CD4-positive, alpha-beta T cell treated with Interleukin-21 for 1 hour (primary cell): Measurements from ENCODE around the gene DHCR24.

Experiments
- DNase-seq: peaks from one replicate; pipeline ENCODE4 v3.0.0-alpha.2; 2020

DHCR24 gene

GRCh38 chr1:54842963-54843362 lies 44.0 kb downstream of the DHCR24 start:
- no peak for DNase-seq

DNA sequence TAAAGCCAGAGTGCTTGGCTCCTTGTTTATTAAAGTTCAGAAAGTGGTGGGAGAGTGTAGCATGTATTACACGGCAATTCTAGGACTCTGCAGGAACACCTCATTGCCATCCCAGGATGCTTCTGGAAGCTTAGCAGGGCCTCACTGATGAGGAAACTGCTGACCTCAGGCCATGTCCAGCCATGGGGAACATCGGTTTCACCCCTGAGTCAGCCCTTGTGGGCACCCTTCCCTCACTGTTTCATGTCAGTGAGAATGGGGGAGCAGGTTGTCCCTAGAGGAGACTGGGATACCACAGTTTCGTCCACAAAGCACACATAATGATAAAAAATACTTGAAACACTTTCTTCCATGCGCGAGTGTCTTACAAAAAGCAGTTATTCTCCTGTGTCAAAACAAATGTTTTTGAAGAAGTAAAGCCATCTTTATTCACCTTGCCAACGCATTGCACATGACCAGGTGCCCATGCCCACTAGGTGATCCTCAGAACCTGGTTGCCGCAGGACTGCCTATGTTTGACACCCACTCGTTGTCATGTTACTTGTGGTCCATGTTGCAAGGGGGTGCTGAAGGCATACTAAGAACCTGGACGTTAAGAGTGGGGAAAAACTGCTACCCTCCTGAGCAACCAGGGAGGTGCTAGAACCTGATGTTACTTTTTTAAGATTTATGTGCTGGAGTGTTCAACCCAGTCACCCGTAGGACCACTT lies 44.6 kb downstream of the DHCR24 start:
- no peak for DNase-seq

- DNase-seq: no peak
Measured at GRCh38 chr1:54839824-54840223, 47.2 kb downstream of the DHCR24 start.

GRCh38 chr1:54838565-54839180 lies 48.3 kb downstream of the DHCR24 start:
- DNase-seq: no peak

- DNase-seq: no peak
Measured at GRCh38 chr1:54837002-54837853, 49.8 kb downstream of the DHCR24 start.

GRCh38 chr1:54836594-54836993 lies 50.4 kb downstream of the DHCR24 start:
- no peak for DNase-seq

- DNase-seq: no peak
Measured at GRCh38 chr1:54835970-54836369, 51.0 kb downstream of the DHCR24 start.

GRCh38 chr1:54835131-54835898 lies 51.7 kb downstream of the DHCR24 start:
- DNase-seq: no peak

GRCh38 chr1:54834007-54834541 lies 52.9 kb downstream of the DHCR24 start:
- no peak for DNase-seq

DNA sequence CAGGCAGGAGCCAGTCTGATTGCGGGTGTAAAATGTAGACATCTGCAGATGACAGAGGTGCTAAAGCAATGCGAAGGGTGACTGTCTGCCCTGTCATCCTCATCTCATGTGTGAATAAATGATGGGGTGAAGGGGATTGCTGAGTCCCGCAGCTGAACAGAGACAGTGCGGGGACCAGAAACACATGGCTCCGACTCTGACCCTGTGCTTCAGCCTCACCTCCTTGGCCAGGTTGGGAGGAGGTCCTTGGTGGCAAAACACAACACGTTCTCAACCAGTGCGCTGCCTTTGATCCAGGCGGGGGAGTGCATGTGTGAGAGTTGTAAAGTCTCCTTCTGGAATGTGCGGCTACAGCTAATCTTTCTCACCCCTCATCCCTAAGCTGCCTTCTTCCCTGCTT lies 53.9 kb downstream of the DHCR24 start:
- no peak for DNase-seq

DNA sequence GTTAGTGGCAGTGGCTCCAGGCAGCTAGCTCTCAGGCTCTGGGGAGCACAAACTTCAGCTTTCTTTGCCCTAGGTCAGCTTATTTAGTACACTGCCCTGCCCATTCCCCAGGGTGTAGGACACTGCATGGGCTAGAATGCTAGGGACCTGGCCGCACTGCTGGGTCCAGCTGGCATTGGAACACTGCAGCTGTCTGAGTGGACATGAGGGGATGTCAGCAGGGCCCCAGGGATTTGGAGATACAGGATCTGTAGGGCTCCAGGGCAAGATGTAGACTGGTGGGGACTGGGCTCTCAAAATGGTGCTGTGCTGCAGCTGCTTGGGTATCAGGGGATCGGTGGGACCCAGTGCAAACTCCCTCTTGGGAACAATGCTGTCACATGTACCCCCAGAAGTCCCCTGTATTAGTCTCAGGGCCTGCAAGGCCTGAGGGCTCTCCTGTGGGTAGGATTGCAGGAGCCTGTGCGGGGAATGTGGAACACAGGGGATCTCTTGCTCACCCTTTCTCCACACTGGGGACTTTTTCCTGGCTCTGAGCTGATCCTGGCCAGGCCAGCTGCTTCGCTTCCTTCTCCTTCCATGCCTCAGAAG lies 60.7 kb downstream of the DHCR24 start:
- no peak for DNase-seq

DNA sequence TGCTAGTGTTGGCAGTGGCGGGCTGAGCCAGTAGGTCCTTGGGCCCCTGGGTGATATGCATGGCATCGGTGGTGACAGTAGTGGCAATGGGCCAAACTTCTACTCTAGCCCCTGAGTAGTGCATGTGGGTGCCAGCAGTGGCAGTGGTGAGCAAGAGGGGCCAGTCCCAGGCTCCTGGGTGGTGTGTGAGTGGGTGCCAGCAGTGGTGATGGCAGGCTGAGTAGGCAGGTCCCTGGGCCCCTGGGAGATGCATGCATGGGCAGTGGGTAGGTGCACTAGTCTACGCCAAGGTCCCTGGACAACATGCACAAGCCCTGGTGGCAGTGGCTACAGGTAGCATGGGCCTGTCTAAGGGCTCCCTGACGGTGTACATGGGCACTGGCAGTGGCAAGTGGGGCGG lies 61.3 kb downstream of the DHCR24 start:
- DNase-seq: no peak

DNA sequence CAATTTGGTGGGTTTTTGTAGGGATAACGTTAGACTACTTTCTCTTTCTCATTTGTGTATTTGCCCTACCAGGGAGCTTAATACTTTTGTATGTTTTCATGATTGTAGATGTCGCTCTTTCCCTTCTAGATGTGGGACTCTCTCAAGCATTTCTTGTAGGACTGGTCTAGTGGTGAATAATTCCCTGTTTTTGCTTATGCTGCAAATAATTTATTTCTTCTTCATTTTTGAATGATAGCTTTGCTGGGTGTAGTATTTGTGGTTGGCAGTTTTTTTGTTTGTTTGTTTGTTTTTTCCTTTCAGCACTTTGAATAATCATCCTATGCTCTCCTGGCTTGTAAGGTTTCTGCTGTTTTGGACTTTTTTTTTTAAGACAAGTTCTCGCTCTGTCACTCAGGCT lies 63.3 kb downstream of the DHCR24 start:
- no peak for DNase-seq

DNA sequence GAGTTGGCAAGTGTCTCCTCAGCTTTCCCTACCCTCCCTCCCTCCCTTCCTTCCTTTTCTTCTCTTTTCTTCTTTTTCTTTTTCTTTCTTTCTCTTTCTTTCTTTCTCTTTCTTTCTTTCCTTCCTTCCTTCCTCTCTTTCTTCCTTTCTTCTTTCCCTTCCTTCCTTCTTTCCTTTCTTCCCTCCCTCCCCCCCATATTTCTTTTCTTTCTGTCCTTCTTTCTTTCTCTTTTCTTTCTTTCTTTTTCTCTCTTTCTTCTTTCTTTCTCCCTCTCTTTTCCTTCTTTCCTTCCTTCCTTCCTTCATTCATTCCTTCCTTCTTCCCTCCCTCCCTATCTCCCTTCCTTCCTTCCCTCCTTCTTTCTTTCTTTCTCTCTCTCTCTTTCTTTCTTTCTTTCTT lies 67.3 kb downstream of the DHCR24 start:
- DNase-seq: no peak

DNA sequence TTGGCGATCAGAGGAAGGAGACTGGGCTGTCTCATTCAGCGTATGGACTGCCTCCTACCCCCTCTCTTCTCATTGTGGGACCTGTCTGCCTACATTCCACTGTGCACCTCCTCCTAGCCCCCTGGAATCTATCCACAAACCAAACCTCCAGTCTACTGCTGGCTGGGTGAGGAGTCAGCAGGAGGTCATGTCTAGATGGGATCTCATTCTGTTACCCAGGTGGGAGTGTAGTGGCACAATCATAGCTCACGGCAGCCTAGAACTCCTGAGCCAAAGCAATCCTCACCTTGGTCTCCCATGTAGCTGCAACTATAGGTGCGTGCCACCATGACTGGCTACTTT lies 67.8 kb downstream of the DHCR24 start:
- no peak for DNase-seq

DNA sequence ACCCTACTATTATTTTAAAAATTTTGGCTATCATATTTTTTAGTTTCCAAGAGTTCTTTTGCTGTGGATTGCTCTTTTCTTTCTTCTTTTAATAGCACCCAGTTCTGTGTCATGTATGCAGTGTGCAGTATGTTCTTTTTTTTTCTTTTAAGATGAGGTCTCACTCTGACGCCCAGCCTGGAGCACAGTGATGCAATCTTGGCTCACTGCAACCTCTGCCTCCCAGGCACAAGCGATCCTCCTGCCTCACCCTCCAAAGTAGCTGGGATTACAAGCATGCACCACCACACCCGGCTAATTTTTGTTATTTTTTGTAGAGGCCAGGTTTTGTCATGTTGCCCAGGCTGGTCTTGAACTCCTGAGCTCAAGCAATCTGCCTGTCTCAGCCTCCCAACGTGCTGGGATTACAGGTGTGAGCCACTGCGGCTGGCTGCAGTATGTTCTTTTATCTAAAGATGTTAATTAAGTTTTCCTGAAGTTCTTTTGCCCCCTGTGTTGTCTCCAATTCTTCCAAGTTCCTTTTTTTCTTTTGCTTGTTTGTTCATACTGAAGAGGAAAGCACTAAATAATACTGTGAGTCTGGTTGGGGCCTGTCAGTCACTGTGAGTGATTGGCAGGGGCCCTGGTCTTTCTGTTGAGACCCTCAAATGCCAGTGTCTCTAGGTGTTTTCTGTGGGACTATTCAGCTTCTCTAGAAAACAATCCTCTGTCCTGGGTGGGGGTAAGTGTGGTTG lies 68.4 kb downstream of the DHCR24 start:
- DNase-seq: no peak

- no peak for DNase-seq
Measured at GRCh38 chr1:54816951-54817350, 70.0 kb downstream of the DHCR24 start.

DNA sequence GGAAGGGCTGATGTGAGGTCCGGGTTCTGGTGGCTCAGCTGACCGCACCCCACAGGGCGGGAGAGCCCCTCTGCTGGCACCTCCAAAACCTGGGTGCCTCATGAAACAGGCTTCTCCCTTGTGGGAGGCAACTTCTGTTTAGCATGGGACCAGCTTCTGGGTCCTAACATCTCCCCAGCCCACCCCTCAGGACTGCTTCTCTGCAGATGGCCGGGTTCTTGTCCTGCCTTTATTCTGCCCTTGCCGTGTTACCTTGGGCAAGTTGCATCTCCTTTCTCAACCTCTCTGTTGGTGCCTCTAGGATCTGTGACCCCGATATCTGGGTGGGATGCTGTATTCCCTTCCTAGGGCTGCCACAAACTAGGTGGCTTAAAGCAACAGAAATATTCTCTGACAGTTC lies 70.9 kb downstream of the DHCR24 start:
- DNase-seq: no peak

- no peak for DNase-seq
Measured at GRCh38 chr1:54815086-54815876, 71.7 kb downstream of the DHCR24 start.

DNA sequence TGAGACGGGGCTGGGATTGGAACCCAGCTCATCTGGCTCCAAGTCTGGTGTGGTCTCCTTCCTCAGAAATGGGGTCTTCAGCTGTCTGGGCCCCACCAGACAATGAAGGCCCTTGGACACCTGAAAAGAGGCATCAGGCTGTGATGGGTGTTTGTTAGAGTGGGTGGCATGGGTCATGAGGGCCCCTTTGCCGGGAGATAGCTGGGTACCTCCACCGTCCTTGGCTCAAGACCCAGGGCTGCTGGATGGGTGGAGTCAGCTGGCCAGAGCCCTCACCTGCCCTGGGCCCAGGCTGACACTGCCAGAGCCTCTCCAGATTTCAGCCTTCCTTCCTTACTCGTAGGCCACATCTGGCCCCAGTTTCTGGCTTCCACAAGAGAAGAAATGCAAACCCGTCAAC lies 72.4 kb downstream of the DHCR24 start:
- DNase-seq: no peak

DNA sequence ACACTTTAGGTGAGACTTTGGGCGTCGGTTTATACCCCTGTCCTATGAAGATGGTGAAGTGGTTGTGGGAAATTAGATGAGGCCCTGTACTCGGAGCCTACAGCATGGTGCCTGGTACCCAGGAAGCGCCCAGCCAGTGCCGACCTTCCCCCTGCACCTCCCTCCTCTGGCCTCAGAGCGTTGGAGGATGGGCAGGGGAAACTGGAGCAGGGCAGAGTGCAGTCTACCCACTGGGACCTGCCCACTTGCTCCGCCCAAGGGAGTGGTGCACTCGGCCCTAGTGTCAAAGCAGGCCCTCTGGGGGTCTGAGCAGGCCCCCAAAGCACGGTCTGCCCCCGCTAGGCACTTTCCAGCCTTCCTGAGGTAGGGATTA lies 72.9 kb downstream of the DHCR24 start:
- no peak for DNase-seq
